GM21367 (cell line): ENCODE data around the gene CD320.
"Not testable (repeated sequence)": the region's sequence is repeated elsewhere in the genome, so short reads cannot be mapped to it uniquely, and the experiment has no call there.

Source experiments
- ATAC-seq: cut with Tn5 transposase; IDR thresholded peaks from one replicate; pipeline ENCODE4 v1.9.1; 2021; ENCODE audit not compliant: unreplicated experiment

Gene CD320

DNA sequence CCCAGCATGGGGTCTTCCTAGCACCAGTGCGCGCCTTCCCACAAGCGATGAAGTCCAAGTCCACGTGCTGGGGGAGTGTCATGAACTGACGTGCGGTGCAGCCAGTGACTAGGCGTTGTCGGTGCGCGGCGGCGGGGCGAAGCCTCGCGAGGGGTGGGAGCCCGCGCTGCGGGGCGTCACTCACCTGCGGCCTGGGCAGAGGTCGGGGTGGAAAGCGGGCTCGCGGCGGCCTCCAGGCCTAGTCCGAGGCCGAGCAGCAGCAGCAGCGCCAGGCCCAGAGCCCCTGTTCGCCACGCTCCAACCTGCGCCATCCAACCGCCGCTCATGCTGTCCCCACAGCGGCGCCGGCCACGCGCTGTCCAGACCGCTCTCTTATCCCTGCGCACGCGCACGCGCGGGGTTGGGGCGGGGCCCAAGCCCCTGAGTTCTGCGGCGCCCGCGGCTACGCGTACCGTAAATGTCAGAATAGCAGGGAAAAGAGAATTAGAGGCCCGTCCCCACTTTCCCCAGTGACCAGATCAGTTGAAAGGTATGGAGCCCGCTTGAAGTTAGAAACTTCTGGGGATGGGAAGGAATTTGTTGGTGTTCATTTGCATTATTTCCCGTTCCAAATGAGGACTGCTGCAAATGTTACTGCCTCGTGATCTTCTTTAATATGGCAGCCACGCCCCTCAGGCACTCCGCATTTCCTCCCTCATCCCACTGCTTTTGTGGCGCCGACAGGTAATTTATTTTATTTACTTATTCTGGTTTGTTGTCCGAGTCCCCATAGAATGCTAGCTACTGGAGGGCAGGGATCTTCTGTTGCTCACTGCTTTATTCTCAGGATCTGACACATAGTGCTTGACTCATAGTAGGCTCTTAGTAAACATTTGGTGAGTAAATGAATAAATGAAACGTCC lies at the start of gene CD320:
Gene CD320, minus strand, starts transcription at position 394 of the 902 bp plus-strand sequence. Its CDS starts 68 bp downstream, at position 326.
- ATAC-seq, result peak; percentile 62

DNA sequence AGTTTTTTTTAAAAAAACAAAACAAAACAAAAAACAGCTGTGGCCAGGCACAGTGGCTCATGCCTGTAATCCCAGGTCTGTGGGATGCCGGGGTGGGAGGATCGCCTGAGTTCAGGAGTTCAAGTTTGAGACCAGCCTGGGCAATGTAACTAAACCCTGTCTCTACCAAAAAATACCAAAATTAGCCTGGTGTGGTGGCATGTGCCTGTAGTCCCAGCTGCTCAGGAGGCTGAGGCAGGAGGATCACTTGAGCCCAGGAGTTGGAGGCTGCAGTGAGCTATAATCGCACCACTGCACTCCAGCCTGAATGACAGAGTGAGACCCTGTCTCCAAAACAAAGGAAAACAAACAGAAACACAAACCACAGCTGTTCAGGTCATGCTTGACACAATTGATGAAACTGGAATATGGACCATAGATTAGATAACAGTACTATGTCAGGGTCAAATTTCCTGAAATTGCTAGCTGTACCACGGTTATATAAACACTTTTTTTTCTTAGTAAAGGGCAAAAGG lies 48.9 kb upstream of the CD320 start:
- ATAC-seq, result no peak

DNA sequence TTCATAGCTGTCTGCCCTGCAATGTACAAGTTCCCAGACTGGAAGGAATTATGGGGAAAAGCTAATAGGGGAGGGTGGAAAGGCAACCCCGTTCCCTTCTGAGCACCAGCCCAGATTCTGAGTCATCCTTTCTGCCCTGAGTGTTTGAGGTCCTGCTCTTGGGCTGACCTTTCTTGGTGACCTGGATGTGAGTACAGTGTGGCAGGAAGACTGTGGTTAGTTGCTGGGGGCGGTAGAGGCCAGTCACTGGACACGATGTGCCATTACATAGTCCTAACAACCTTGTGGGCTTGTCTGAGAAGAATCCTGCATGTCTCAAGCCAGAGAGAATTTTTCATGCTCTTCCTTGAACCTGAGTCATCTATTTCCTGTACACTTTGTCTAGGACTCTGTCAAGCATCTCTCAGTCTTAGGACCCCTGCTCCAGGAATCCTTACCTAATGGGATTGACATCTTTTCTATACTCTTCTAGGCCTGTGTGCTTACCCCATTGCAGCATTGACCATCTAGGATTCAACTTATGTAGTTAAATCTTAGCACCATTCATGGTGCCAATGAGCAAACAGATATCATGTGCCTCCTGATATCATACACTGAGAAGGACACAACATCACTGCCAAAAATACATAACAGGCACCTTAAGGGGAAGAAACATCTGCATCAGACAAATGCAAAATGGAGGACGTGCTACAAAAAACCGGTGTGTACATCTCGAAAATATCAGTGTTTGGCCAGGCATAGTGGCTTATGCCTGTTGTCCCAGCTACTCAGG lies 47.7 kb upstream of the CD320 start:
- ATAC-seq, result no peak

DNA sequence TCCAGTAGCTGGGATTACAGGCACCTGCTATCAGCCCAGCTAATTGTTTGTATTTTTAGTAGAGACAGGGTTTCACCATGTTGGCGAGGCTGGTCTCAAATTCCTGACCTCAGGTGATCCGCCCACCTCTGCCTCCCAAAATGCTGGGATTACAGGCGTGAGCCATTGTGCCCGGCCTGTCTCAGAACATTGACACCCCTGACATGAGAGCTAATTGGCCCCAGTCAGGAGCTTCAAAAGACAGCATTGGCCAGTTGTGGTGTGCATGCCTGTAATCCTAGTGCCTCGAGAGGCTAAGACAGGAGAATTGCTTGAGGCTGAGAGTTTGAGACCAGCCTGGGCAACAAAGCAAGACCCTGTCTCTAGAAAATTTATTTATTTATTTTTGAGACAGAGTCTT lies 44.7 kb upstream of the CD320 start:
- not testable (repeated sequence) for ATAC-seq

DNA sequence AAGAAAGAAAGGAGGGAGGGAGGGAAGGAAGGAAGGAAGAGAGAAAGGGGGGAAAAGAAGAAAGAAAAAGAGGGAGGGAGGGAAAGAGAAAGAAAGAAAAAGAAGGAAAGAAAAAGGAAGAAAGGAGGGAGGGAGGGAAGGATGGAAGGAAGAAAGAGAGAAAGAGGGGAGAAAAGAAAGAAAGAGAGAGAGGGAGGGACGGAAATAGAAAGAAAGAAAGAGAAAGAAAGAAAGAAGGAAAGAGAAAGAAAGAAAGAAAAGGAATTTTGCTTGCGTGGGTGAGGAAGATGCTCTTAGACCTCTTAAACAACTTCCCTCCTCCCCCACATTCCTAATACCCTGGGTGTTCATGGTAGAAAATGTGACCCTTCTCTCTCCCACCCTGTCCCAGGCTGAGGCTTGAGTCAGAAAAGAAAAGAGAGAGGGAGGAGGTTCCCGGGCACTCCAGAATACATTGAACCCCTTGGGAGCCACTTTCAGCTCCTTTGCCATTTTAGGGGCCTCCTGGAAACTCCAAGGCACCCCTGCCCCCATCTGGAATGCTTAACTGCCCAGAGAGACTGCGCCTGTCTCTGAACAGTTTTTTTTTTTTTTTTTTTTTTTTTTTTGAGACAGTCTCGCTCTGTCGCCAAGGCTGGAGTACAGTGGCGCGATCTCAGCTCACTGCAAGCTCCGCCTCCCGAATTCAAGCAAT lies 44.1 kb upstream of the CD320 start:
- ATAC-seq, result no peak

DNA sequence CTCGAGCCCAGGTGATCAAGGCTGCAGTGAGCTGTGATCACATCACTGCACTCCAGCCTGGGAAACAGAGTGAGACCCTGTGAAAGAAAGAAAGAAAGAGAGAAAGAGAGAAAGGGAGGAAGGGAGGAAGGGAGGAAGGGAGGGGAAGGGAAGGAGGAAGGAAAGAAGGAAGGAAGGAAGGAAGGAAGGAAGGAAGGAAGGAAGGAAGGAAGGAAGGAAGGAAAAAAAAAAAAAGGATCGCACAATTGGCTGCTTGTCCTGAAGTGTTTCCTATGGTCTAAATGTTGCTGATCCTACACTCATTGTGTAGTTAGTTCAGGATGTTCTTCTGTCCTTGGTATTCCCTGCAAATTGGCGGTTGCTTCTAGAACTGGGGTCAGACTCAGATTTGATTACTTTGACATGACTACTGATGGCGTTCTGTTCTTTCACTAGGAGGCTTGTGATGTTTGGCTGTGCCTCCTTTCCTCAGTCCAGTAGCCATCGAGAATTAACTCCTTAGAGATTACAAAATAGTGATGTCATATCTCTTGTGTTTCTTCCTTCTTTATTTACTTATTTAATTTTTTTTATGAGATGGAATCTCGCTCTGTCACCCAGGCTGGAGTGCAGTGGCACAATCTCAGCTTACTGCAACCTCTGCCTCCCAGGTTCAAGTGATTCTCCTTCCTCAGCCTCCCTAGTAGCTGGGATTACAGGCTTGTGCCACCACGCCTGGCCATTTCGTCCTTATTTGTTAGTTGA lies 41.6 kb upstream of the CD320 start:
- ATAC-seq, result not testable (repeated sequence)

DNA sequence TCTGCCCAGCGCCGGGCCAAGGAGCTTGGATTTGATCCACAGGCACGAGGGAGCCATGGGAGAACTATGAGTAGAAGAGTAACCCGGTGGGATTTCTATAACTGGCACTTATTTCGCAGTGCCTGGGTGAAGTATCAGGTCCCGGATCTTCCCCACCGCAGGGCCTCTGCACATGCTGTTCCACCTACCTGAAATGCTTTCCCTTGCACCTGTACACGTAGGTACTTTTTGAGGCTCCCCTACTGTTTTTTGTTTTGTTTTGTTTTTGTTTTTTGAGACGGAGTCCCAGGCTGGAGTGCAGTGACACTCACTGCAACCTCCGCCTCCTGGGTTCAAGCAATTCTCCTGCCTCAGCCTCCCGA lies 35.3 kb upstream of the CD320 start:
- ATAC-seq, result no peak

DNA sequence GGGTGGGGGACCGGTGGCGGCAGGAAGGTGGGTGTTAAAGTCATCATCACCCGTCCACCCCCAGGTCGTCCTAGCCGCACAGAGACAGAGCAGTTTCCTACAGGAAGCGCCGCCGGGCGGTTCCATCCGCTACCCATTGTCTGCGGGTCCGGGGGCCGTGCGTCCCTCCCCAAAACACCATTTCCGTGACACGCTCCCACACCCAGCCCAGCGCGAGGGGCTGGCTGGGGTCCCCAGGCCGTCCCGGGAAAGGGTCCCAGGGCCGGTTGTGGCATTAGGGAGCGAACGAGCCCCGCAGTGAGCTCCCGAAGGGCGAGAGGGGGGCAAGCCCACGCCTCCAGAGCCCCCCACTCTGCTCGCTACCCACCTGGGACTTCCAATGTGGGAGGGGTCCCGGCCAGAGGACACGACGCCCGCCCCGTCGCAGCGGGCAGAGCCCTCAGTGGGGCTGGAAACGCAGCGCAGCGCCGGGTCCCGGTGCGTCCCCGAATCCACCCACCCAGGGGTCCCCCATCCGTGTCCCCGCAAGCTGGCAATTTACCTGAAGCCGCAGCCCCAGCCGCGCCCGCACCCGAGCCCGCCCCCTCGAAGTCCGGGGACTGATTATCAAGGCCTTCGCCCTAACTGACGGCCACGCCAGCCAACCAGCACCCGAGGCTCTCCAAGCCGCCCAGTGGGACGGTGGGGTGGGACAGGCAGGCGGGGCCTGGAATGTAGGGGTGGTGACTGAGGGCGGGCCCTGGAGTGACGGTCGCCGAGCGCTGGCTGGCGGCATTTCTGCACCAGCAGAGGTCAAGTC lies 34.7 kb upstream of the CD320 start, which contains the start of gene KANK3:
Gene KANK3, minus strand, starts transcription at position 579 of the 799 bp plus-strand sequence. CDS start 5,434 bp downstream, outside the sequence.
- ATAC-seq, result peak; percentile 55

DNA sequence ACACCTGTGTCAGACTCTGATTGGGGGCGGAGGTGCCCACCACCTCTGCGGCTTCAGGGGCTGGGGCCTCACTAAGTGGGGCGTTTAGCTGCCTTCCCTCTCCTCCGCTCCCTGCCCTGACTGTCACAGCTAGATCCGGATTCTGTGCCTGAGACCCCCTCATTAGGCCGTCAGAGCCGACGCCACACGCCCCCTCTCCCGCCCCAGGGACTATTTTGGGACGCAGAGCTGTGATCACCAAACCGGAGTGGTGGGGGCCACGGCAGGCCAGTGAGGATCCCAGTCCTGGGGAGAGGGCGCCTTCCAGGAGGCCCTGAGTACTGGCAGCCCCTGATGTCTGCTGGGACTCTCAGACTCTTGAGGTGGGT lies 34.1 kb upstream of the CD320 start:
- ATAC-seq, result no peak

DNA sequence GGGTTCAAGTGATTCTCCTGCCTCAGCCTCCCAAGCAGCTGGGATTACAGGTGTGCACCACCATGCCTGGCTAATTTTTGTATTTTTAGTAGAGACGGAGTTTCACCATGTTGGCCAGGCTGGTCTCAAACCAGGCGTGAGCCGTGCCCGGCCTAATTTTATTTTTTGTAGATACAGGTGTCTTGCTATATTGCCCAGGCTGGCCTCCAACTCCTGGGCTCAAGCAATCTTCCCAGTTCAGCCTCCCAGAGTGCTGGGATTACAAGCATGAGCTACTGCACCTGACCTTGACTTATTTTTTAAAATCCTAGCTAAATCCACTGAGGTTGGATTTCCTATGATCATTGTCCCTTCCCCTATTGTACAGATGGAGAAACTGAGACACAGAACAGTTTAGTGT lies 33.3 kb upstream of the CD320 start:
- ATAC-seq, result not testable (repeated sequence)

DNA sequence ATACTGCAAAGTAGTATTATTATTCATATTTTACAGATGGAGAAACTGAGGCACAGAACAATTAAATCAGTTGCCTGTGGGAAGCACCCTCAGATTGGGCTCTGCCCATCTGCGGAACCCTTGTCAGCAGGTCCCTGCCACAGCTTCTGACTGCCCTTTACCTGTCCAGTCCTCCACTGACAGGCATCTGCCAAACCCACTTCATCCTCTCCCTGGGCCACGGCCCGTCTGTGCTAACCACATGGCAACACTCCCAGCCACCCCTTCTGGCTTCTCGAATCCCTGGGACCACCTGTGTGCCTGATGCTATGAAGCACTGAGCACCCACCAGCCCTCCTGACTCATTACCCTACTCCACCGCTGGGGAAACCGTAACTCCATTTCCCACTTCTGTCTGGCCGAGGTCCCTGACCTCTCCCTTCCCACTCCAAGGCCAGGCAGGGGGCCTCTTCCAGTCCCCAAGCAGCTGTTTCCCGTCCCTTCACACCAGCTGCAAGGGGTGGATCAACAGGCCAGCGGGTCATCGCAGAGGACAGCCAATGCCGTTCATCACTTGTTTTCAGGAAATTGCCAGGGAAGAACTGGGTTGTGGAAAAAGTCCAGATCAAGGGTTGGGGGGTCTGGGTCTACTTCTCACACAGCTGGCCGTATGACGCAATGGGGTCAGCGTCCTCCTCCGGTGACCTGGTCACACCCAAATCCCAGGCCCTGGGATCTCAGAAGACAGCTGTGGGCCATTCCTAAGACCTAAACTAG lies 32.4 kb upstream of the CD320 start:
- no peak for ATAC-seq

DNA sequence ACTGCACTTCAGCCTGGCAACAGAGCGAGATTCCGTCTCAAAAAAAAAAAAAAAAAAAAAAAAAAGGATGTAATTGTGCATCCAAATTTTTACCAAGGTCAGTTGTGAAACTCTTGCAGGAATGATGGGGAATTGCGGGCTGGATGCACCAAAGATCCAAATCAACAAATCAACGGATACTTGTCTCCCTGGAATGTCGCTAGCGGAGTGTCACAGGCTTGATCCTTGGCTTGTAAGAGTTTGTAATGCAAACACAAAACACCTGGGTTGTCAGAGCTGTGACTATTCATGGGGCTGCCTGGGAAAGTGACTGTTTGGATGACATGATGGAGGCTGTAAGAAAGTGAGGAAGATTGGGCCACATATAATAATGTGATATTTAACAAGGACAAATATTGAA lies 30.7 kb upstream of the CD320 start:
- ATAC-seq, result no peak

DNA sequence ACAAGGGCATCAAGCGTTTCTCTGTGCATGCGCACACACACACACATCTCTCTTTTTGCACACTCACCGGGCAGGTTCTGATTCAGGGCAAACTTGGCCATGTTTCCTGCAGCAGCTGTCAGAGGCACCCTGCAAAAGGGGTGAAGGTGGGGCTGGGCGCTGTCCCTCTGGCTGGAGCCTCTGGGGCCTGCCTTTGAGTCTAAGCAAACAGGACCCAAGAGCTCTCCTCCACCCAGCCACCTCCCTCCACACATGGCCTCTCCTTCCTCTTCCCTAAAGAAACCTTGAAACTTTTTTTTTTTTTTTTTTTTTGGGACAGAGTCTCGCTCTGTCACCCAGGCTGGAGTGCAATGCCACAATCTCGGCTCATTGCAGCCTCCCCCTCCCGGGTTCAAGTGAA lies 29.6 kb upstream of the CD320 start:
- no peak for ATAC-seq

DNA sequence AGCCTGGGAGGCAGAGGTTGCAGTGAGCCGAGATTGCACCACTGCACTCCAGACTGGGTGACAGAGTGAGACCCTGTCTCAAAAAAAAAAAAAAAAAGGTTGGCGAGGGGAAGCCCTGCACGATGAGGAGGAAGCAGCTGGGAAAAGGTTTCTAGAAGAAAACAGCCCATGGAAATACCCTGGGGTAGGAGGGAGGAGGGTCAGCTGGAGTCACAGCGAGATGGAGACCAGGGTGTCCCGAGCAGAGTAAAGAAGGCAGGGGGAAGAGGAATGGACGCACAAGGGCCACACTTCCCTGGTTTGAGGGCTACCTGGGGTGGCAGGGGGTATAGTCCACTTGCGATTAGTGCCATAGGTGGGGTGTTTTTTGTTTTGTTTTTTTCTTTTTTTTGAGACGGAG lies 28.5 kb upstream of the CD320 start:
- ATAC-seq, result no peak

DNA sequence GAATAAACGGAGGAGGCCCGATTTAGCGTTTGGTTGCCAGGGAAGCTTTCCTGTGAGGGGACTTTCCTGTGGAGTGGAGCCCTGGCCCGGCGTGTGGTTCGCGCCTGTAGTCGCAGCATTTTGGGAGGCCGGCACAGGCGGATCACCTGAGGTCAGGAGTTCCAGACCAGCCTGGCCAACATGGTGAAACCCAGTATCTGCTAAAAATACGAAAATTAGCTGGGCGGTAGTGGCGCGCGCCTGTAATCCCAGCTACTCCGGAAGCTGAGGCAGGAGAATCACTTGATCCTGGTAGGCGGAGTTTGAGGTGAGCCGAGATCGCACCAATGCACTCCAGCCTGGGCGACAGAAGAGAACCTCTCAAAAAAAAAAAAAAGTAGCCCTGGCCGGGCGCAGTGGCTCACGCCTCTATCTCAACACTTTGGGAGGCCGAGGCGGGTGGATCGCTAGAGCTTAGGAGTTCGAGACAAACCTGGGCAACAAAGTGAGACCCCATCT lies 28.0 kb upstream of the CD320 start:
- ATAC-seq, result no peak

DNA sequence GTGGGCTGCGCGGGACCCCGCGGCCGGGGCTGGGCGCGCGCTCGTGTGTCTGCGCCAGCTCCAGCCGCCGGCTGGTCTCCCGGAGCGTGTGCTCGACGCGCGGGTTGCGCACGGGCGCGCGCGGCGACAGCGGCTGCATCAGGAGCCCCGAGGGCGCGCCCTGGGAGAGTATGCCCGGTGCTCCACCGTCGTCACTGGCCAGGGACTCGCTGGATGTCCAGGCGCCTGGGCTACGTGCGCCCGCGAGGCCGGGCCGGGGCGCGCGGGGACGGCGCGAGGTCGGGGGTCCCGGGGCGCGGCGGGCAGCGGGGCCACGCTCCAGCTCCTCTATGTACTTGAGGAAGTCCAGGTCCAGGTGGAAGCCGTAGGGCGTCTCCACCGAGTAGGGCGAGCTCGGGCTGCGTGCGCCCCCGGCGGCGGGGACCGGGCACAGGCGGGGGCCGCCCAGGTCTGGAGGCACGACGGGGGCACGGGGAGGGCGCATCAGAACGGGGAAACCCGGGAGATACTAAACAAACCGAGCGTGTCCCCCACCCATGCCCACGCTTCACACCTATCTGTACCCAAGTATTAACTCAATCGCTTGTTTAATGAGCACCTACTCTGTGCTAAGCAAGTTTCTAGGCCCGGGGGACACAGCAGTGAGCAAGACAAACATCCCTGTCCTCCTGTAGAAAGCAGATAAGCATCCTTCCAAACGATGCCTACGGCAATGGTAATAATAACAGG lies 27.3 kb upstream of the CD320 start:
- ATAC-seq, result no peak

DNA sequence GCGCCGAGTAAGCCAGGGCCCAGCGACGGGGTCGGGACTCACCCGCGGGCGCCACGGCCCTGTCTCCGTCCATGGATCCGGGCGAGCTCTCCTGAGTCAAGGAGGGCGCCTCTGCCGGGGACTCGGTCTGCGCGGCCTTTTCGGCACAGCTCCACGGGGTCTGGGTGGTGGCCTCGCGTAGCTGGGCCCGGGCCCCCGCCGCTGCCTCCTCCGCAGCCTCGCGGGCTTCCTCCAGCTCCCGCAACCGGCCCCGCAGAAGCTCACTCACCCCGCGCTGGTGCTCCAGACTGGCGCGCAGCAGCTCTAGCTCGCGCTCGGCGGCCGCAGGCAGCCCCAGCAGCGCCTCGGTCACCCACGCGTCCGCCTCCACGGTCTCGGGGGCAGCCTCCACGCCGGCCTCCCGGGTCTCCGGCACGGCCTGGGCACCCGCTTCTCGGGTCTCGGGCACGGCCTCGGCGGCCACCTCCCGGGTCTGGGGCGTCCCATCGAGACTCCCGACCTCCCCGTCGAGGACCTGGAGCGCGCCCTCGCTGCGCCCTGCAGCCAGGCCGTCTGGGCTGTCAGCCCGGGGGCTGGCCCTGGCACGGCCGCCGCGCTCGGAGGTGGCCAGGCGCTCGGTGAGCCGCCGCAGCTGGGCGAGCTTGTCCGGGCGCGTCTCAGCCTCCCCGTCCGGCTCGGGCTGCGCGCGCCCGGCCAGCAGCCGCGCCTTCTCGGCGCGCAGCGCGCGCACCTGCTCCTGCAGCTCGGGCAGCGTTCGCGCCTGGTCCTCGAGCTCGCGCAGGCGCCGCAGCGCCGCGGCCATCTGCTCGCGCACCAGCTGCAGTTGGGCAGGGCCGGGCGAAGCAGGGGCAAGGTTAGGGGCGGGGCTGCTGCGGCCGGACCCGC lies 26.5 kb upstream of the CD320 start:
- ATAC-seq, result no peak
